Measurements from ENCODE around the gene DIPK2A. TPM values are rescaled to one million over a fixed set of nuclear protein-coding genes. Genes with fewer than 3 reads are reported as not detected.

The DIPK2A gene
- total RNA-seq, 1 donor from 2014 or later, result 18.3 TPM

- intact Hi-C loops (cut with micrococcal nuclease), result no loop called here
- H3K27me3 Mint-ChIP-seq, result no peaks in the 10 kb centered on the region
- H3K4me3 Mint-ChIP-seq, result no peak overlapping the region
- H3K9me3 Mint-ChIP-seq, result peaks cover 13% of the 10 kb centered on the region
- peaks cover 24% of the 10 kb centered on the region for H3K4me1 Mint-ChIP-seq
- no peak for DNase-seq
- H3K36me3 Mint-ChIP-seq (ENCODE audit: low read depth), result peaks cover 25% of the 10 kb centered on the region
- no peak overlapping the region for H3K27ac Mint-ChIP-seq
These were observed 8.2 kb downstream of the DIPK2A start for GRCh38 chr3:143979813-143980212.

GRCh38 chr3:143988306-143988705, 16.7 kb downstream of the DIPK2A start:
- H3K36me3 Mint-ChIP-seq (ENCODE audit: low read depth), result peaks cover 34% of the 10 kb centered on the region
- H3K27ac Mint-ChIP-seq, result no peak overlapping the region
- intact Hi-C loops (cut with micrococcal nuclease), result no loop called here

GRCh38 chr3:143989461-143989860, 17.8 kb downstream of the DIPK2A start:
- peaks cover 33% of the 10 kb centered on the region for H3K36me3 Mint-ChIP-seq (ENCODE audit: low read depth)
- no peak for DNase-seq
- H3K9me3 Mint-ChIP-seq, result no peaks in the 10 kb centered on the region
- no peak overlapping the region for H3K27ac Mint-ChIP-seq
- H3K4me1 Mint-ChIP-seq, result peaks cover 14% of the 10 kb centered on the region
- H3K4me3 Mint-ChIP-seq, result no peak overlapping the region
- no peaks in the 10 kb centered on the region for H3K27me3 Mint-ChIP-seq
- intact Hi-C loops (cut with micrococcal nuclease), result no loop called here

More at GRCh38 chr3:143988306-143988705, 16.7 kb downstream of the DIPK2A start:
- DNase-seq, result no peak
- no peak overlapping the region for H3K4me3 Mint-ChIP-seq
- peaks cover 15% of the 10 kb centered on the region for H3K4me1 Mint-ChIP-seq
- H3K9me3 Mint-ChIP-seq, result peaks cover 1% of the 10 kb centered on the region
- no peaks in the 10 kb centered on the region for H3K27me3 Mint-ChIP-seq

GRCh38 chr3:143991713-143992112, 20.1 kb downstream of the DIPK2A start:
- intact Hi-C loops (cut with micrococcal nuclease), result no loop called here
- Mint-ChIP-seq H3K27me3 (no peaks in the 10 kb centered on the region), H3K9me3 (no peaks in the 10 kb centered on the region), H3K27ac (no peak overlapping the region), H3K4me3 (no peak overlapping the region), H3K4me1 (peaks cover 12% of the 10 kb centered on the region), H3K36me3 (ENCODE audit: low read depth) (peaks cover 29% of the 10 kb centered on the region)
- no peak for DNase-seq

- Mint-ChIP-seq H3K9me3 (no peaks in the 10 kb centered on the region), H3K27ac (no peak overlapping the region), H3K27me3 (no peaks in the 10 kb centered on the region), H3K4me1 (no peaks in the 10 kb centered on the region), H3K4me3 (no peak overlapping the region), H3K36me3 (ENCODE audit: low read depth) (peaks cover 9% of the 10 kb centered on the region)
- no peak for DNase-seq
- intact Hi-C loops (cut with micrococcal nuclease), result no loop called here
These were observed 26.6 kb downstream of the DIPK2A start for GRCh38 chr3:143998266-143998665.

- no peak for DNase-seq
- Mint-ChIP-seq H3K9me3 (no peaks in the 10 kb centered on the region), H3K4me3 (no peak overlapping the region), H3K27me3 (no peaks in the 10 kb centered on the region), H3K36me3 (ENCODE audit: low read depth) (no peaks in the 10 kb centered on the region), H3K27ac (no peak overlapping the region), H3K4me1 (no peaks in the 10 kb centered on the region)
- intact Hi-C loops (cut with micrococcal nuclease), result no loop called here
These were observed 31.4 kb downstream of the DIPK2A start for GRCh38 chr3:144003051-144003450.

DNA sequence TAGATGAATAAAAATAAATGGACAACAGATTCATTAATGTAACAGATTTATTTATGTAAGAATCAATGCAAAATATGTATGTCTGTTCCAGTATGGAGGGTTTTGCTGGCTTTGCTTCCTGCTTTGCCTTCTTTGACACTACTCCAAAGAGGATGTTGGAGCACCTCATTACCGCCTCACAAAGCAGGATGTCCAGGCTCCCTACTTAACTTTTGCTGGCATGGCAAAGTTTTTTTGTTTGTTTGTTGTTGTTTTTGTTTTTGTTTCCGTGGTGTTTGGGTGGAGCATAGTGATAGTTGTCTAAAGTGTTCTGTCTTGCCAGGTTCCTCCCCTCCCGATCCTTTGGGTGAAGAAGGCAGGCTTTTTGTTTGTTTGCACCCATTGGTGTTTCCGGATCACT, 38.7 kb downstream of the DIPK2A start:
- DNase-seq, result no peak
- Mint-ChIP-seq H3K4me1 (no peaks in the 10 kb centered on the region), H3K27ac (no peak overlapping the region), H3K27me3 (peaks cover 6% of the 10 kb centered on the region), H3K9me3 (no peaks in the 10 kb centered on the region), H3K36me3 (ENCODE audit: low read depth) (no peaks in the 10 kb centered on the region), H3K4me3 (no peak overlapping the region)
- intact Hi-C loops (cut with micrococcal nuclease), result no loop called here

DNA sequence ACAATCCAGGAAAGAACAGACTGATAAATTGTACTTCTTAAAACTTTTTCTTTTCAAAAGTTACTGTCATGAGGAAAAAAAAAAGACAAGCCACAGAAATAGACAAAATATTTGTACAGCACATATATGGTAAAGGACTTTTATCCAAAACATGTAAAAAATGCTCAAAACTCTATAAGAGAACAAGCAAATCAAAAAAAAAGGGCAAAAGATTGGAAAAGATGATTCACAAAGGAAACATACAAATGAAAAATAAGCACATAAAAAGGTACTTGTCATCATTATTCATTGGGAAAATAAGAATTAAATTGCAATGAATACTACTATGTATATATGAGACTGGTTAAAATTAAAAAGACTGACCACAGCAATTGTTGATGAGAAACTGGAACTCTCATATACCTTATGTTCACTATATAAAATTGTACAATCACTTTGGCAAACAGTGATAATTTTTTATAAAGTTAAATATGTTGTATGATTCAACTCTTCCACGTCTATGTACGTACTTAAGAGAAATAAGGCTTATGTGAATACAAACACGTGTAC, 39.7 kb downstream of the DIPK2A start:
- H3K9me3 Mint-ChIP-seq, result no peaks in the 10 kb centered on the region
- H3K36me3 Mint-ChIP-seq (ENCODE audit: low read depth), result no peaks in the 10 kb centered on the region
- H3K4me3 Mint-ChIP-seq, result no peak overlapping the region
- H3K27ac Mint-ChIP-seq, result no peak overlapping the region
- DNase-seq, result no peak
- no peaks in the 10 kb centered on the region for H3K4me1 Mint-ChIP-seq
- intact Hi-C loops (cut with micrococcal nuclease), result no loop called here
- H3K27me3 Mint-ChIP-seq, result peaks cover 6% of the 10 kb centered on the region

GRCh38 chr3:144015133-144015532, 43.5 kb downstream of the DIPK2A start:
- no peak for DNase-seq
- peaks cover 4% of the 10 kb centered on the region for H3K9me3 Mint-ChIP-seq
- H3K36me3 Mint-ChIP-seq (ENCODE audit: low read depth), result no peaks in the 10 kb centered on the region
- H3K4me3 Mint-ChIP-seq, result no peak overlapping the region
- intact Hi-C loops (cut with micrococcal nuclease), result no loop called here
- H3K27me3 Mint-ChIP-seq, result peaks cover 9% of the 10 kb centered on the region
- H3K27ac Mint-ChIP-seq, result no peak overlapping the region
- no peaks in the 10 kb centered on the region for H3K4me1 Mint-ChIP-seq

GRCh38 chr3:144018776-144019175, 47.2 kb downstream of the DIPK2A start:
- H3K27ac Mint-ChIP-seq, result no peak overlapping the region
- DNase-seq, result no peak
- H3K36me3 Mint-ChIP-seq (ENCODE audit: low read depth), result no peaks in the 10 kb centered on the region
- no peaks in the 10 kb centered on the region for H3K4me1 Mint-ChIP-seq
- H3K27me3 Mint-ChIP-seq, result peaks cover 5% of the 10 kb centered on the region
- intact Hi-C loops (cut with micrococcal nuclease), result no loop called here
- H3K4me3 Mint-ChIP-seq, result no peak overlapping the region
- H3K9me3 Mint-ChIP-seq, result peaks cover 8% of the 10 kb centered on the region

Other genes with a start within 250 kb of the DIPK2A start
- gene SLC9A9, start 123.4 kb upstream of the DIPK2A start, total RNA-seq, result 1.1 and 1.3 TPM in 2 replicates